GM10248 (cell line): ENCODE data around the gene ZNRF3.

Source experiments
- CTCF ChIA-PET: fragments of 300-600 bp; sonication (Branson Sonifier 250); formaldehyde crosslinking; extraction: SDS; loops from one replicate; lab custom pipeline; 2021; ENCODE audit warnings: antibody characterized with exemption; lab: Yijun Ruan, JAX
- POLR2A ChIA-PET: fragments of 350-650 bp; sonication (Branson Sonifier 250); formaldehyde crosslinking; extraction: SDS; loops from one replicate; lab custom pipeline; 2020; ENCODE audit warnings: antibody characterized with exemption; lab: Yijun Ruan, JAX
- DNase-seq: peaks from one replicate; pipeline ENCODE4 v3.0.0; 2012; ENCODE audit errors: extremely low spot score
- TF ChIP-seq, protein P1 (sequence below): IDR thresholded peaks from 2 replicates; pipeline ENCODE4 v1.5.1; 2012; ENCODE audit warnings: mild to moderate bottlenecking, low read depth; ENCODE audit errors: extremely low read depth, missing control alignments, control extremely low read depth

Gene ZNRF3

DNA sequence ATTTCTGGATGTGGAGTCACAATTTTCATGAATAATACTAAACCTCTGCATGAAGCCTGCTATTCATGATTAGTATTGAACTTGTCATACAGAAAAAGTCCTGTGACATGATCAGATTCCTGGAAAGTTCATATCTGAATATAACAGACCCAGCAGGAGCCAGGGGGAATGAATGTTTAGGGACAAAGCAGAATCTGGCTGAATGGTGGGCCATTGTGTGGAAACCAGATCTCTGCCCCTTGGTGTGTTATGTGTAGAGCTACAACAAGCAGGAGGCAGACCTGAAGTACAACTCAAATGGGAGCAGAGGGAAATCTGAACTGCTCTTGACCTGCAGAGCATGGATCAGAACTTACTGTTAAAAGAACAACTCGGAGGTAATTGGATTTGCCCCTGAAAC lies 219.7 kb downstream of the ZNRF3 start:
- no peak for DNase-seq
- POLR2A ChIA-PET = no interaction called here
- CTCF ChIA-PET = interaction anchor here (0.9 to 1.3 kb wide), 3 partner anchors 9 to 143 kb away, joined by 3 read pairs; no protein-coding TSS in a partner anchor

DNA sequence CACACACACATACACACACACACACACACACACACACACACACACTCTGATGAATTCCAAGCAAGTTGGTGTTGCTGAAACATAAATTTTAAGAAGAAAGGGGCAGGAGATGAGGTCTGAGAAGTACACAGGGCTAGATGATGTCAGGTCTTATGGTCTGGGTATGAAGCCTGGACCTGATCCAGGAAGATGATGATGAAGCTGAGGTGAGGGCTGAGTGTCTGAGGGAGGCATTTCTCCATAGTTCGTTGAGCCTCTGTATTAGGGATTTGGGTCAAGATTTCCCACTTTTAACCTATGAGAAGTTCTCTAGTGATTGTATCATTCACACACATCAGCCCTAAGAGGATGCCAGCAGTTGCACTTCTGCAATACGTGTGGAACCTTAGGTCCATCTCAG lies 222.1 kb downstream of the ZNRF3 start:
- ChIA-PET CTCF (interaction anchor here (1.7 kb wide), 1 partner anchor 140 kb away, joined by 5 read pairs; no protein-coding TSS in a partner anchor), POLR2A (no interaction called here)
- TF ChIP-seq, protein P1, sequence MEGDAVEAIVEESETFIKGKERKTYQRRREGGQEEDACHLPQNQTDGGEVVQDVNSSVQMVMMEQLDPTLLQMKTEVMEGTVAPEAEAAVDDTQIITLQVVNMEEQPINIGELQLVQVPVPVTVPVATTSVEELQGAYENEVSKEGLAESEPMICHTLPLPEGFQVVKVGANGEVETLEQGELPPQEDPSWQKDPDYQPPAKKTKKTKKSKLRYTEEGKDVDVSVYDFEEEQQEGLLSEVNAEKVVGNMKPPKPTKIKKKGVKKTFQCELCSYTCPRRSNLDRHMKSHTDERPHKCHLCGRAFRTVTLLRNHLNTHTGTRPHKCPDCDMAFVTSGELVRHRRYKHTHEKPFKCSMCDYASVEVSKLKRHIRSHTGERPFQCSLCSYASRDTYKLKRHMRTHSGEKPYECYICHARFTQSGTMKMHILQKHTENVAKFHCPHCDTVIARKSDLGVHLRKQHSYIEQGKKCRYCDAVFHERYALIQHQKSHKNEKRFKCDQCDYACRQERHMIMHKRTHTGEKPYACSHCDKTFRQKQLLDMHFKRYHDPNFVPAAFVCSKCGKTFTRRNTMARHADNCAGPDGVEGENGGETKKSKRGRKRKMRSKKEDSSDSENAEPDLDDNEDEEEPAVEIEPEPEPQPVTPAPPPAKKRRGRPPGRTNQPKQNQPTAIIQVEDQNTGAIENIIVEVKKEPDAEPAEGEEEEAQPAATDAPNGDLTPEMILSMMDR = no peak
- DNase-seq = no peak

More for the DNA sequence above, 219.7 kb downstream of the ZNRF3 start:
- TF ChIP-seq, protein P1 = no peak

GRCh38 chr22:29106839-29107238 lies 223.5 kb downstream of the ZNRF3 start:
- CTCF ChIA-PET = no interaction called here
- POLR2A ChIA-PET = no interaction called here
- no peak for DNase-seq
- TF ChIP-seq, protein P1 = no peak
